H9 (cell line): ENCODE results near the gene CENPV. TPM values are rescaled to one million over a fixed set of nuclear protein-coding genes. Genes with fewer than 3 reads are reported as not detected.

ENCODE experiments used
- DNase-seq: peaks from one replicate; pipeline ENCODE4 v3.0.0-alpha.2; 2017
- H2AFZ ChIP-seq: one replicate; pipeline ENCODE4 v1.6.1; 2013; ENCODE audit warnings: mild to moderate bottlenecking, low read length, control low read depth, moderate library complexity
- H2AK5ac ChIP-seq: 2 replicates; pipeline ENCODE4 v1.6.1; 2013; ENCODE audit warnings: low read length, control low read depth, mixed read lengths; ENCODE audit not compliant: insufficient read length
- H2BK120ac ChIP-seq: one replicate; pipeline ENCODE4 v1.6.1; 2013; ENCODE audit warnings: low read depth, mild to moderate bottlenecking, low read length, control low read depth, inconsistent platforms; ENCODE audit not compliant: poor library complexity, severe bottlenecking
- H2BK12ac ChIP-seq: 2 replicates; pipeline ENCODE4 v1.6.1; 2013; ENCODE audit warnings: low read length, control low read depth, mixed read lengths, low read depth; ENCODE audit not compliant: insufficient read length
- H2BK15ac ChIP-seq: 2 replicates; pipeline ENCODE4 v1.6.1; 2013; ENCODE audit warnings: low read depth, low read length, control low read depth
- H2BK20ac ChIP-seq: one replicate; pipeline ENCODE4 v1.6.1; 2013; ENCODE audit warnings: low read depth, mild to moderate bottlenecking, low read length, control low read depth, inconsistent platforms; ENCODE audit not compliant: poor library complexity, severe bottlenecking
- H2BK5ac ChIP-seq: 2 replicates; pipeline ENCODE4 v1.6.1; 2013; ENCODE audit warnings: low read length, control low read depth, mixed read lengths; ENCODE audit not compliant: insufficient read length
- H3K14ac ChIP-seq: 2 replicates; pipeline ENCODE4 v1.6.1; 2013; ENCODE audit warnings: low read length, control low read depth; ENCODE audit not compliant: insufficient read depth
- H3K18ac ChIP-seq: 2 replicates; pipeline ENCODE4 v1.6.1; 2013; ENCODE audit warnings: low read depth, mild to moderate bottlenecking, mixed read lengths, low read length, control low read depth; ENCODE audit not compliant: insufficient read length
- H3K23ac ChIP-seq: 2 replicates; pipeline ENCODE4 v1.6.1; 2013; ENCODE audit warnings: low read length, control low read depth, mixed read lengths, low read depth; ENCODE audit not compliant: insufficient read length
- H3K23me2 ChIP-seq: 2 replicates; pipeline ENCODE4 v1.6.1; 2013; ENCODE audit warnings: low read depth, mild to moderate bottlenecking, mixed read lengths, low read length, control low read depth; ENCODE audit not compliant: insufficient read length, poor library complexity, severe bottlenecking
- H3K27ac ChIP-seq: 2 replicates; pipeline ENCODE4 v1.5.1; 2013; ENCODE audit warnings: low read length, control low read depth, mixed read lengths, low read depth; ENCODE audit not compliant: insufficient read length
- H3K27me3 ChIP-seq: 2 replicates; pipeline ENCODE4 v1.6.1; 2013; ENCODE audit warnings: low read length, control low read depth, inconsistent platforms; ENCODE audit not compliant: insufficient read depth
- H3K4ac ChIP-seq: 2 replicates; pipeline ENCODE4 v1.6.1; 2013; ENCODE audit warnings: low read depth, mild to moderate bottlenecking, control low read depth, inconsistent platforms, low read length, moderate library complexity
- H3K4me1 ChIP-seq: 2 replicates; pipeline ENCODE4 v1.6.1; 2013; ENCODE audit warnings: low read length, control low read depth, inconsistent platforms; ENCODE audit not compliant: insufficient read depth
- H3K4me2 ChIP-seq: 2 replicates; pipeline ENCODE4 v1.6.1; 2013; ENCODE audit warnings: low read length, control low read depth, mixed read lengths; ENCODE audit not compliant: insufficient read length, insufficient read depth
- H3K56ac ChIP-seq: 2 replicates; pipeline ENCODE4 v1.6.1; 2013; ENCODE audit warnings: low read depth, mild to moderate bottlenecking, mixed read lengths, low read length, control low read depth; ENCODE audit not compliant: insufficient read length
- H3K79me1 ChIP-seq: 2 replicates; pipeline ENCODE4 v1.6.1; 2013; ENCODE audit warnings: low read depth, mild to moderate bottlenecking, moderate library complexity, low read length, control low read depth, inconsistent platforms; ENCODE audit not compliant: insufficient read depth, poor library complexity, severe bottlenecking
- H3K79me2 ChIP-seq: 2 replicates; pipeline ENCODE4 v1.6.1; 2013; ENCODE audit warnings: low read length, control low read depth, inconsistent platforms; ENCODE audit not compliant: insufficient read depth
- H3K9ac ChIP-seq: 2 replicates; pipeline ENCODE4 v1.6.1; 2013; ENCODE audit warnings: low read length, control low read depth, mixed read lengths; ENCODE audit not compliant: insufficient read length; ENCODE audit errors: extremely low read depth
- H3K9me3 ChIP-seq: one replicate; pipeline ENCODE4 v1.6.1; 2013; ENCODE audit warnings: low read depth, low read length, inconsistent platforms; ENCODE audit not compliant: control insufficient read depth
- H3T11ph ChIP-seq: one replicate; pipeline ENCODE4 v1.6.1; 2013; ENCODE audit warnings: mild to moderate bottlenecking, low read length, control low read depth, inconsistent platforms
- H4K20me1 ChIP-seq: one replicate; pipeline ENCODE4 v1.6.1; 2013; ENCODE audit not compliant: control insufficient read depth, insufficient read length, insufficient read depth
- H4K5ac ChIP-seq: 2 replicates; pipeline ENCODE4 v1.6.1; 2013; ENCODE audit warnings: low read depth, mild to moderate bottlenecking, mixed read lengths, low read length, control low read depth; ENCODE audit not compliant: insufficient read length
- H4K8ac ChIP-seq: replicated peaks from 2 replicates; pipeline ENCODE4 v1.6.1; 2013; ENCODE audit warnings: low read length, control low read depth, mixed read lengths, low read depth; ENCODE audit not compliant: insufficient read length
- H4K91ac ChIP-seq: 2 replicates; pipeline ENCODE4 v1.6.1; 2013; ENCODE audit warnings: low read depth, mild to moderate bottlenecking, moderate library complexity, mixed read lengths, low read length, control low read depth; ENCODE audit not compliant: insufficient read length
- H3K27ac Mint-ChIP-seq, 3 experiments: 2 replicates in 2 of 3; 3 replicates in 1 of 3; pipeline ENCODE4 v1.8.0; 2020 to 2021; ENCODE audit warnings: mixed read lengths in 3 of 3, mild to moderate bottlenecking in 1 of 3, moderate library complexity in 1 of 3
- H3K27me3 Mint-ChIP-seq: 2 replicates; pipeline ENCODE4 v1.8.0; 2021; ENCODE audit warnings: low read depth, mild to moderate bottlenecking, moderate library complexity, mixed read lengths
- H3K36me3 Mint-ChIP-seq, 3 experiments: 2 replicates in 2 of 3; 3 replicates in 1 of 3; pipeline ENCODE4 v1.8.0; 2020 to 2021; ENCODE audit warnings: low read depth in 3 of 3, mixed read lengths in 3 of 3; ENCODE audit not compliant: insufficient read depth in 1 of 3
- H3K4me1 Mint-ChIP-seq, 2 experiments: 2 replicates each; pipeline ENCODE4 v1.8.0; 2020; ENCODE audit warnings: mixed read lengths in 2 of 2
- H3K4me3 Mint-ChIP-seq, 2 experiments: 2 replicates in 1 of 2; 3 replicates in 1 of 2; pipeline ENCODE4 v1.8.0; 2020 to 2021; ENCODE audit warnings: mild to moderate bottlenecking in 2 of 2, mixed read lengths in 2 of 2, moderate library complexity in 1 of 2
- H3K9me3 Mint-ChIP-seq, 2 experiments: 2 replicates in 1 of 2; 3 replicates in 1 of 2; pipeline ENCODE4 v1.8.0; 2020; ENCODE audit warnings: mild to moderate bottlenecking in 2 of 2, mixed read lengths in 2 of 2, moderate library complexity in 1 of 2
- WGBS: extraction: QIAGEN DNeasy Blood & Tissue Kit; methylation state at CpG from one replicate; pipeline ENCODE4 v1.1.7; 2013; ENCODE audit warnings: missing lambda C conversion rate, low lambda C conversion rate, mixed read lengths; ENCODE audit not compliant: insufficient read length; ENCODE audit errors: extremely low coverage; 5-methylcytosine and 5-hydroxymethylcytosine counted together
- total RNA-seq: library from RNA; stranded (reverse); gene quantifications from 2 replicates; pipeline ENCODE4 v1.2.1, GENCODE V29; 2021
- TF ChIP-seq, protein P1 (sequence below): fragments of 200-600 bp; sonication (generic); conservative IDR thresholded peaks from 3 replicates; pipeline ENCODE4 v1.8.0; 2021; ENCODE audit warnings: antibody characterized with exemption, mild to moderate bottlenecking

The CENPV gene
- total RNA-seq, 1 experiment from 2014 or later = 200 TPM

DNA sequence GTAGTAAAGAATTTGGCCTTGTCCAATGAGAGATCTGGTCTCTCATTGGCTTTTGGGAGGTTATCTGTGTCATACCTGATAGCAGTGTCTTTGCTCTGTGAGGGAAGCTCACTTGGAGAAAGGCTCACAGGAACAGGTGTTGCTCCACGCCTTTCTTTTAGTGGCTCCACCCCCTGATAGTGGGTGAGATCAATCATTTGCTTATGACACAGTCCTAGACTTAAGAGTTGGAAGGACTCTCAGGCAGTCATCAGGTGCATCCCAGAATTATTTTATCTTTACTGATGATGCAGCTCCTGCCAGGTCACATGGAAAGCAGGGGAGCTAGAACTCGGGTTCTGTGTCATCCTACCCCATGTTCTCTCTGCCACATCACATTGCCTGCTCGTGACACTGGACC lies 59.3 kb downstream of the CENPV start:
- Histone ChIP-seq H3K23me2 (no peaks in the 10 kb centered on the region), H3K56ac (no peak overlapping the region), H2AK5ac (no peak overlapping the region), H2BK15ac (no peak overlapping the region), H3K18ac (no peak overlapping the region), H3K79me2 (no peaks in the 10 kb centered on the region), H2BK20ac (no peak overlapping the region), H2BK12ac (no peak overlapping the region), H2BK5ac (no peak overlapping the region), H3K4ac (no peak overlapping the region), H3K27ac (no peak overlapping the region), H4K91ac (no peak overlapping the region), H2AFZ (no peak overlapping the region), H3K23ac (no peak overlapping the region), H2BK120ac (no peak overlapping the region), H4K5ac (no peak overlapping the region), H3K9ac (no peak overlapping the region), H3K4me2 (no peak overlapping the region), H3T11ph (no peak overlapping the region), H4K8ac (no peak overlapping the region), H3K79me1 (no peaks in the 10 kb centered on the region), H3K14ac (no peak overlapping the region), H3K4me1 (no peaks in the 10 kb centered on the region), H3K9me3 (no peaks in the 10 kb centered on the region), H3K27me3 (no peaks in the 10 kb centered on the region), H4K20me1 (no peaks in the 10 kb centered on the region)
- no peaks in the 10 kb centered on the region; a peak in 5 of 7 replicates for H3K36me3 Mint-ChIP-seq
- H3K4me3 Mint-ChIP-seq = no peak overlapping the region
- H3K27ac Mint-ChIP-seq = no peak overlapping the region
- DNase-seq = no peak
- TF ChIP-seq, protein P1, sequence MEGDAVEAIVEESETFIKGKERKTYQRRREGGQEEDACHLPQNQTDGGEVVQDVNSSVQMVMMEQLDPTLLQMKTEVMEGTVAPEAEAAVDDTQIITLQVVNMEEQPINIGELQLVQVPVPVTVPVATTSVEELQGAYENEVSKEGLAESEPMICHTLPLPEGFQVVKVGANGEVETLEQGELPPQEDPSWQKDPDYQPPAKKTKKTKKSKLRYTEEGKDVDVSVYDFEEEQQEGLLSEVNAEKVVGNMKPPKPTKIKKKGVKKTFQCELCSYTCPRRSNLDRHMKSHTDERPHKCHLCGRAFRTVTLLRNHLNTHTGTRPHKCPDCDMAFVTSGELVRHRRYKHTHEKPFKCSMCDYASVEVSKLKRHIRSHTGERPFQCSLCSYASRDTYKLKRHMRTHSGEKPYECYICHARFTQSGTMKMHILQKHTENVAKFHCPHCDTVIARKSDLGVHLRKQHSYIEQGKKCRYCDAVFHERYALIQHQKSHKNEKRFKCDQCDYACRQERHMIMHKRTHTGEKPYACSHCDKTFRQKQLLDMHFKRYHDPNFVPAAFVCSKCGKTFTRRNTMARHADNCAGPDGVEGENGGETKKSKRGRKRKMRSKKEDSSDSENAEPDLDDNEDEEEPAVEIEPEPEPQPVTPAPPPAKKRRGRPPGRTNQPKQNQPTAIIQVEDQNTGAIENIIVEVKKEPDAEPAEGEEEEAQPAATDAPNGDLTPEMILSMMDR = no peak
- WGBS = no CpG with 5 or more reads among the region's 3 CpGs
- peaks cover 10 to 12% of the 10 kb centered on the region in 2 experiments for H3K4me1 Mint-ChIP-seq
- H3K27me3 Mint-ChIP-seq = no peaks in the 10 kb centered on the region
- H3K9me3 Mint-ChIP-seq = no peaks in the 10 kb centered on the region

Other genes starting within 250 kb of the CENPV start
- gene NCOR1, start 137.9 kb downstream of the CENPV start, total RNA-seq = 112 and 119 TPM in 2 replicates
- gene PIGL, start 136.3 kb downstream of the CENPV start, total RNA-seq = 21.6 and 24.3 TPM in 2 replicates
- gene UBB, start 27.6 kb upstream of the CENPV start, total RNA-seq = 1,609 and 1,663 TPM in 2 replicates
- 1.0 and 1.1 TPM in 2 replicates for gene TRPV2, start 62.1 kb upstream of the CENPV start, total RNA-seq
- gene LRRC75A, start 138.7 kb upstream of the CENPV start, total RNA-seq = 9.4 and 10.1 TPM in 2 replicates
- 4.8 and 7.1 TPM in 2 replicates for gene ZNF287, start 215.7 kb upstream of the CENPV start, total RNA-seq